Spleen (tissue), 11 donors: ENCODE data around the gene ZSCAN29. TPM values are rescaled to one million over a fixed set of nuclear protein-coding genes. Genes with fewer than 3 reads are reported as not detected.

Experiments
- DNase-seq: peaks from one replicate; pipeline ENCODE4 v3.0.0-alpha.2; 2020
- H3K27ac ChIP-seq, 8 donors: fragments of 200-600 bp; sonication (generic) in 7 of 8; 1 replicate in 4 of 8; 2 replicates in 4 of 8; pipeline versions ENCODE4 v1.5.0 to v1.8.0; 2016 to 2021; ENCODE audit warnings: inconsistent platforms in 4 of 8, mild to moderate bottlenecking in 4 of 8, moderate library complexity in 1 of 8
- H3K27me3 ChIP-seq, 7 donors: fragments of 200-600 bp; sonication (generic) in 6 of 7; replicated peaks in 1 of 7; 1 replicate in 4 of 7; 2 replicates in 3 of 7; pipeline versions ENCODE4 v1.5.0 to v1.8.0; 2016 to 2021; ENCODE audit warnings: inconsistent platforms in 3 of 7, mild to moderate bottlenecking in 1 of 7
- H3K36me3 ChIP-seq, 6 donors: fragments of 200-600 bp; sonication (generic) in 5 of 6; 1 replicate in 4 of 6; 2 replicates in 2 of 6; pipeline versions ENCODE4 v1.5.0 to v1.8.0; 2016 to 2021; ENCODE audit warnings: inconsistent platforms in 2 of 6
- H3K4me1 ChIP-seq, 6 donors: fragments of 200-600 bp; sonication (generic) in 5 of 6; 1 replicate in 3 of 6; 2 replicates in 3 of 6; pipeline versions ENCODE4 v1.5.0 to v1.8.0; 2016 to 2021; ENCODE audit warnings: inconsistent platforms in 3 of 6
- H3K4me3 ChIP-seq, 8 donors: fragments of 200-600 bp; sonication (generic) in 7 of 8; 1 replicate in 4 of 8; 2 replicates in 4 of 8; pipeline versions ENCODE4 v1.5.0 to v1.8.0; 2016 to 2021; ENCODE audit warnings: inconsistent platforms in 4 of 8, mild to moderate bottlenecking in 4 of 8, moderate library complexity in 2 of 8
- H3K9me3 ChIP-seq, 8 donors: fragments of 200-600 bp; sonication (generic) in 7 of 8; 1 replicate in 4 of 8; 2 replicates in 4 of 8; pipeline versions ENCODE4 v1.5.0 to v1.8.0; 2016 to 2021; ENCODE audit warnings: inconsistent platforms in 4 of 8
- POLR2A ChIP-seq, 3 donors: fragments of 450-650 bp; IDR thresholded peaks; one replicate each; pipeline ENCODE4 v1.5.1; 2017; ENCODE audit warnings: antibody characterized with exemption in 3 of 3, mild to moderate bottlenecking in 1 of 3
- POLR2AphosphoS5 ChIP-seq, 3 donors: sonication (generic); formaldehyde crosslinking; IDR thresholded peaks; one replicate each; pipeline ENCODE4 v1.5.1; 2017; ENCODE audit warnings: antibody characterized with exemption in 3 of 3
- WGBS, 5 donors: extraction: QIAGEN DNeasy Blood & Tissue Kit in 3 of 5; methylation state at CpG; one replicate each; pipeline versions ENCODE4 v1.1.5 to v1.1.7; 2013 to 2018; 5-methylcytosine and 5-hydroxymethylcytosine counted together
- intact Hi-C: fragments of 100-400 bp; cut with DNase I; formaldehyde crosslinking; loops from one replicate; pipeline ENCODE4 v1.15.0; 2023; ENCODE audit warnings: low total_unique reads
- polyA plus RNA-seq, 3 donors: library from polyadenylated mRNA; stranded (reverse); fragments of 200-250 nt; gene quantifications; one replicate each; pipeline ENCODE4 v1.2.1, GENCODE V29; 2013
- total RNA-seq, 7 donors: library from RNA; depleted of rRNA in 3 of 7; stranded (reverse); fragments of >200 nt in 3 of 7; fragmentation: NEBNext Ultra II Directional in 4 of 7; extraction: Animal tissue kit (Norgen Biotek cat#: 25700) in 4 of 7; gene quantifications; one replicate each; pipeline versions ENCODE4 v1.1.0 to v1.2.1, GENCODE V29; 2016 to 2021
- TF ChIP-seq, protein P1 (sequence below), 11 experiments: fragments of 200-600 bp in 7 of 11; fragments of 450-650 bp in 4 of 11; sonication (generic) in 4 of 11; IDR thresholded peaks in 8 of 11; conservative IDR thresholded peaks in 3 of 11; 1 replicate in 7 of 11; 2 replicates in 4 of 11; pipeline versions ENCODE4 v1.4.0 to v1.8.0; 2016 to 2021; ENCODE audit warnings: antibody characterized with exemption in 11 of 11, inconsistent platforms in 4 of 11, mild to moderate bottlenecking in 1 of 11
- donor health status: healthy with polysubstance abuse.
- donor health status: DM: no; HTN: no; CAD: no; lungs with moderate emphysema.
- donor health status: DM: no; HTN: no; CAD: no.
- donor health status: Bipolar disorder and iron deficiency.
- donor health status: healthy.
- donor health status: DM: no; HTN: no; CAD: no.
- donor health status: DM: yes; HTN: yes; CAD: no.

Gene ZSCAN29
- total and polyA plus RNA-seq, 10 donors: 4.6 to 33.4 (median 23.1) TPM

DNA sequence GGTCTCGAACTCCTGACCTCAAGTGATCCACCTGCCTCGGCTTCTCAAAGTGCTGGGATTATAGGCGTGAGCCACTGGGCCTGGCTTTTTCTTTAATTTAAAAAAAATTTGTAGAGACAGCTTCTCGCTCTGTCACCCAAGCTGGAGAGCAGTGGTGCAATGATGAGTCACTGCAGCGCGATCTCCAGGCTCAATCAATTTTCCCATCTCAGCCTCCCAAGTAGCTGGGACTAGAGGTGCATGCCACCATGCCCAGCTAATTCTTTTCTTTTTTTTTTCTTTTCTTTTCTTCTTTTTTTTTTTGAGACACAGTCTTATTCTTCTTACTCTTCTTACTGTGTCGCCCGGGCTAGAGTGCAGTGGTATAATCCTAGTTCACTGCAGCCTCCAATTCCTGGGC lies 19.9 kb upstream of the ZSCAN29 start:
- TF ChIP-seq POLR2AphosphoS5 (IDR thresholded peaks at IDR 0.05): no peak
- TF ChIP-seq, protein P1, sequence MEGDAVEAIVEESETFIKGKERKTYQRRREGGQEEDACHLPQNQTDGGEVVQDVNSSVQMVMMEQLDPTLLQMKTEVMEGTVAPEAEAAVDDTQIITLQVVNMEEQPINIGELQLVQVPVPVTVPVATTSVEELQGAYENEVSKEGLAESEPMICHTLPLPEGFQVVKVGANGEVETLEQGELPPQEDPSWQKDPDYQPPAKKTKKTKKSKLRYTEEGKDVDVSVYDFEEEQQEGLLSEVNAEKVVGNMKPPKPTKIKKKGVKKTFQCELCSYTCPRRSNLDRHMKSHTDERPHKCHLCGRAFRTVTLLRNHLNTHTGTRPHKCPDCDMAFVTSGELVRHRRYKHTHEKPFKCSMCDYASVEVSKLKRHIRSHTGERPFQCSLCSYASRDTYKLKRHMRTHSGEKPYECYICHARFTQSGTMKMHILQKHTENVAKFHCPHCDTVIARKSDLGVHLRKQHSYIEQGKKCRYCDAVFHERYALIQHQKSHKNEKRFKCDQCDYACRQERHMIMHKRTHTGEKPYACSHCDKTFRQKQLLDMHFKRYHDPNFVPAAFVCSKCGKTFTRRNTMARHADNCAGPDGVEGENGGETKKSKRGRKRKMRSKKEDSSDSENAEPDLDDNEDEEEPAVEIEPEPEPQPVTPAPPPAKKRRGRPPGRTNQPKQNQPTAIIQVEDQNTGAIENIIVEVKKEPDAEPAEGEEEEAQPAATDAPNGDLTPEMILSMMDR (IDR thresholded peaks at IDR 0.05 in 8 of 11, conservative IDR thresholded peaks at IDR 0.05 in 3 of 11): no peak
- no peak for TF ChIP-seq POLR2A (IDR thresholded peaks at IDR 0.05)
- H3K27me3 ChIP-seq: no peaks in the 10 kb centered on the region
- no peak overlapping the region for H3K4me3 ChIP-seq
- intact Hi-C loops: no loop called here
- no peak for DNase-seq
- peaks cover 1 to 93% (median 50%) of the 10 kb centered on the region in 6 donors for H3K36me3 ChIP-seq
- H3K9me3 ChIP-seq: no peaks in the 10 kb centered on the region
- H3K4me1 ChIP-seq: no peaks in the 10 kb centered on the region
- 95 to 99% (median 97%) methylated on average over 8 of the region's 8 CpGs for WGBS, 5 donors
- no peak overlapping the region for H3K27ac ChIP-seq

- Histone ChIP-seq H3K36me3 (peaks cover 0 to 99% (median 74%) of the 10 kb centered on the region in 6 donors), H3K27me3 (no peaks in the 10 kb centered on the region), H3K4me3 (no peak overlapping the region)
Measured at GRCh38 chr15:43383070-43383469, 12.2 kb upstream of the ZSCAN29 start.

DNA sequence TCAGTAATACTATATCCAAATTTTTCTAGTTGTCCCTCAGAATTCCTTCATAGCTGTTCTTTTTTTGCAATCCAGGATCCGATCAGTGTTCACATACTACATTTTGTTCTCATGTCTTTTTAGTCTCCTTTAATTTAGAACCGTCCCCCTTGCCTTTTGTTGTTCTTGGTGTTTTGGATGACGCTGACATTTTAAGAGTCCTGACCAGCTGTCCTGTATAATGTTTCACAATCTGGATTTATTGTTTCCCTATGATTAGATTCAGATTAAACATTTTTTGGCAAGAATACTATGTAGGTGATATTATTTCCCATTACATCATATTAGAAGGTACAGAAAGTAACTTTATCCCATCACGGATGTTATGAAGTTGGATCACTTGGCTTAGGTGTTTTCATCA lies 11.5 kb upstream of the ZSCAN29 start:
- whole genome bisulfite sequencing, 5 donors: 92 to 98% (median 95%) methylated on average over 4 of the region's 4 CpGs
- intact Hi-C loops: no loop called here
- Histone ChIP-seq H3K9me3 (no peaks in the 10 kb centered on the region), H3K27ac (no peak overlapping the region), H3K36me3 (peaks cover 0 to 98% (median 66%) of the 10 kb centered on the region in 6 donors), H3K4me1 (no peaks in the 10 kb centered on the region), H3K4me3 (no peak overlapping the region), H3K27me3 (no peaks in the 10 kb centered on the region)
- no peak for TF ChIP-seq POLR2A (IDR thresholded peaks at IDR 0.05)
- TF ChIP-seq, protein P1 (IDR thresholded peaks at IDR 0.05 in 8 of 11, conservative IDR thresholded peaks at IDR 0.05 in 3 of 11): no peak
- TF ChIP-seq POLR2AphosphoS5 (IDR thresholded peaks at IDR 0.05): no peak
- no peak for DNase-seq

More at GRCh38 chr15:43383070-43383469, 12.2 kb upstream of the ZSCAN29 start:
- WGBS, 5 donors: 63 to 83% (median 76%) methylated on average over 2 of the region's 2 CpGs
- intact Hi-C loops: no loop called here
- H3K9me3 ChIP-seq: no peaks in the 10 kb centered on the region
- H3K27ac ChIP-seq: no peak overlapping the region
- DNase-seq: no peak
- H3K4me1 ChIP-seq: no peaks in the 10 kb centered on the region
- TF ChIP-seq, protein P1 (IDR thresholded peaks at IDR 0.05 in 8 of 11, conservative IDR thresholded peaks at IDR 0.05 in 3 of 11): no peak
- no peak for TF ChIP-seq POLR2A (IDR thresholded peaks at IDR 0.05)
- TF ChIP-seq POLR2AphosphoS5 (IDR thresholded peaks at IDR 0.05): no peak

DNA sequence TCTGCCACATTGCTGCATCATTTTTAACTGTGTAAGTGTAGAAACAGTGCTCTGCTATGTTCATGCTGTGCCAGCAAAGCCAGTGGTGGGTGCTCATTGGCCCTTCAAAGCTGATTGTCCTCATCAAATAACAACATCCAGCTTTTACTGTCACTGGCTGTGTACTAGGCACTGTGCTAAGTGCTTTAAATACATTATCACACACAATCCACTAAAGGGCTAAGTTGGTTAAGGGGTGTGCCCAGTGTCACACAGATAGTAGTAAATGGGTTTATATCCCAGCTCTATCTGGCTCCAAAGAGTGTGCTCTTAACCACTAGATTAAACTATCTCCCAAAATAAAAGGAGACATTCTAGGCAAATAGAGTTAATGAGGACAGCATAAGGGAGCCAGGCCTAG lies 7.8 kb upstream of the ZSCAN29 start:
- DNase-seq: no peak
- H3K36me3 ChIP-seq: peaks cover 0 to 73% (median 35%) of the 10 kb centered on the region in 6 donors
- H3K27me3 ChIP-seq: no peaks in the 10 kb centered on the region
- no peak overlapping the region for H3K27ac ChIP-seq
- no peak overlapping the region for H3K4me3 ChIP-seq
- peaks cover 0 to 7% (median 6%) of the 10 kb centered on the region in 6 donors for H3K4me1 ChIP-seq
- TF ChIP-seq POLR2AphosphoS5 (IDR thresholded peaks at IDR 0.05) (no peak), POLR2A (IDR thresholded peaks at IDR 0.05) (no peak)
- TF ChIP-seq, protein P1 (IDR thresholded peaks at IDR 0.05 in 8 of 11, conservative IDR thresholded peaks at IDR 0.05 in 3 of 11): no peak
- intact Hi-C loops: no loop called here
- H3K9me3 ChIP-seq: no peaks in the 10 kb centered on the region
